Activated T-helper 1 cell treated with anti-CD3 and anti-CD28 coated beads, Interleukin-12 subunit alpha, Interleukin-12 subunit beta, Interleukin-2, Interleukin-4 antibody, amounts not matched to agents 30 ng/mL and 10 ng/mL and 1 ng/mL, durations not matched to agents 14 hours and 24 hours and 36 hours (primary cell): ENCODE results near the gene ATCAY. TPM values are rescaled to one million over a fixed set of nuclear protein-coding genes. Genes with fewer than 3 reads are reported as not detected.
"Not testable (repeated sequence)": the region's sequence is repeated elsewhere in the genome, so short reads cannot be mapped to it uniquely, and the experiment has no call there.

Experiments
- DNase-seq: peaks from one replicate; pipeline ENCODE4 v3.0.0; 2021; ENCODE audit warnings: low spot score
- H3K27ac Mint-ChIP-seq: one replicate; pipeline ENCODE4 v1.8.0; 2021; ENCODE audit warnings: mild to moderate bottlenecking, mixed read lengths
- H3K27me3 Mint-ChIP-seq: one replicate; pipeline ENCODE4 v1.8.0; 2022; ENCODE audit warnings: mild to moderate bottlenecking, moderate library complexity, mixed read lengths; ENCODE audit not compliant: insufficient read depth
- H3K36me3 Mint-ChIP-seq: one replicate; pipeline ENCODE4 v1.8.0; 2021; ENCODE audit warnings: low read depth, mixed read lengths
- H3K4me1 Mint-ChIP-seq: one replicate; pipeline ENCODE4 v1.8.0; 2021; ENCODE audit warnings: low read depth, mixed read lengths
- H3K4me3 Mint-ChIP-seq: one replicate; pipeline ENCODE4 v1.8.0; 2021; ENCODE audit warnings: mild to moderate bottlenecking, moderate library complexity, mixed read lengths
- H3K9me3 Mint-ChIP-seq: one replicate; pipeline ENCODE4 v1.8.0; 2021; ENCODE audit warnings: mixed read lengths
- intact Hi-C: fragments of 100-400 bp; cut with micrococcal nuclease; formaldehyde crosslinking; loops from one replicate; pipeline ENCODE4 v1.15.1; 2024
- total RNA-seq: library from RNA; stranded (reverse); gene quantifications from 2 replicates; pipeline ENCODE4 v1.2.3, GENCODE V29; 2022

The ATCAY gene
- total RNA-seq, 1 donor from 2014 or later, result not detected

- H3K9me3 Mint-ChIP-seq, H3K4me3 Mint-ChIP-seq, H3K27me3 Mint-ChIP-seq, intact Hi-C loops, DNase-seq, H3K27ac Mint-ChIP-seq: not testable (repeated sequence)
- H3K4me1 Mint-ChIP-seq, result peaks cover 25% of the 10 kb centered on the region
- peaks cover 13% of the 10 kb centered on the region for H3K36me3 Mint-ChIP-seq
Measured at GRCh38 chr19:3967983-3968382, 87.5 kb downstream of the ATCAY start.

GRCh38 chr19:3968556-3969434 is 88.3 kb downstream of the ATCAY start:
- H3K4me3 Mint-ChIP-seq, result peak overlapping the region; percentile 91

GRCh38 chr19:3969435-3970312 is 89.2 kb downstream of the ATCAY start:
- H3K36me3 Mint-ChIP-seq, result peaks cover 13% of the 10 kb centered on the region
- DNase-seq, result no peak
- peak overlapping the region; percentile 77 for H3K27ac Mint-ChIP-seq
- H3K9me3 Mint-ChIP-seq, result no peaks in the 10 kb centered on the region
- H3K27me3 Mint-ChIP-seq, result no peaks in the 10 kb centered on the region
- H3K4me3 Mint-ChIP-seq, result peak overlapping the region; percentile 91
- peaks cover 25% of the 10 kb centered on the region for H3K4me1 Mint-ChIP-seq
- intact Hi-C loops, result loop anchor here (5.0 kb wide), 2 partner anchors 207 to 342 kb away; partner anchors contain the start of genes APBA3, CACTIN and MRPL54

More at GRCh38 chr19:3968556-3969434, 88.3 kb downstream of the ATCAY start:
- no peaks in the 10 kb centered on the region for H3K27me3 Mint-ChIP-seq
- intact Hi-C loops, result no loop called here
- H3K27ac Mint-ChIP-seq, result no peak overlapping the region
- DNase-seq, result no peak
- peaks cover 25% of the 10 kb centered on the region for H3K4me1 Mint-ChIP-seq
- no peaks in the 10 kb centered on the region for H3K9me3 Mint-ChIP-seq
- peaks cover 13% of the 10 kb centered on the region for H3K36me3 Mint-ChIP-seq

- H3K4me1 Mint-ChIP-seq, result peaks cover 25% of the 10 kb centered on the region
- no peaks in the 10 kb centered on the region for H3K9me3 Mint-ChIP-seq
- H3K4me3 Mint-ChIP-seq, result peak overlapping the region; percentile 91
- H3K27ac Mint-ChIP-seq, result peak overlapping the region; percentile 77
- no peaks in the 10 kb centered on the region for H3K27me3 Mint-ChIP-seq
- intact Hi-C loops, result loop anchor here (5.0 kb wide), 2 partner anchors 208 to 343 kb away; partner anchors contain the start of genes APBA3, CACTIN and MRPL54
- H3K36me3 Mint-ChIP-seq, result peaks cover 11% of the 10 kb centered on the region
- DNase-seq, result no peak
Measured at GRCh38 chr19:3970313-3970807, 89.9 kb downstream of the ATCAY start.

GRCh38 chr19:3970808-3971598 is 90.5 kb downstream of the ATCAY start, which contains the start of gene DAPK3:
DAPK3 (minus strand) TSS chr19:3971099; CDS start chr19:3969735, 1,364 bp downstream.
- Mint-ChIP-seq H3K9me3 (no peaks in the 10 kb centered on the region), H3K4me3 (peak within 1 kb of the TSS; percentile 91), H3K36me3 (peaks cover 15% of the 10 kb centered on the region), H3K27ac (peak within 1 kb of the TSS; percentile 82), H3K4me1 (peaks cover 25% of the 10 kb centered on the region), H3K27me3 (no peaks in the 10 kb centered on the region)
- peak; percentile 93 for DNase-seq
- intact Hi-C loops, result loop anchor here (1.0 to 5.0 kb wide), 4 partner anchors 12 to 344 kb away; partner anchors contain the start of genes APBA3, CACTIN, MRPL54 and PIAS4

- peaks cover 30% of the 10 kb centered on the region for H3K36me3 Mint-ChIP-seq
- no peak overlapping the region for H3K4me3 Mint-ChIP-seq
- no peak overlapping the region for H3K27ac Mint-ChIP-seq
- intact Hi-C loops, result no loop called here
- H3K9me3 Mint-ChIP-seq, result no peaks in the 10 kb centered on the region
- DNase-seq, result no peak
- H3K27me3 Mint-ChIP-seq, result no peaks in the 10 kb centered on the region
- H3K4me1 Mint-ChIP-seq, result peaks cover 14% of the 10 kb centered on the region
Measured at GRCh38 chr19:3975144-3975543, 94.7 kb downstream of the ATCAY start.

GRCh38 chr19:3975637-3976087 is 95.2 kb downstream of the ATCAY start:
- H3K9me3 Mint-ChIP-seq, result no peaks in the 10 kb centered on the region
- no peaks in the 10 kb centered on the region for H3K27me3 Mint-ChIP-seq
- no peak overlapping the region for H3K4me3 Mint-ChIP-seq
- DNase-seq, result no peak
- H3K36me3 Mint-ChIP-seq, result peaks cover 30% of the 10 kb centered on the region
- intact Hi-C loops, result no loop called here
- peaks cover 9% of the 10 kb centered on the region for H3K4me1 Mint-ChIP-seq
- peak overlapping the region; percentile 44 for H3K27ac Mint-ChIP-seq

GRCh38 chr19:3976495-3977241 is 96.2 kb downstream of the ATCAY start:
- H3K27me3 Mint-ChIP-seq, result no peaks in the 10 kb centered on the region
- intact Hi-C loops, result no loop called here
- DNase-seq, result no peak
- no peak overlapping the region for H3K4me3 Mint-ChIP-seq
- peaks cover 33% of the 10 kb centered on the region for H3K36me3 Mint-ChIP-seq
- H3K27ac Mint-ChIP-seq, result no peak overlapping the region
- no peaks in the 10 kb centered on the region for H3K9me3 Mint-ChIP-seq
- peaks cover 5% of the 10 kb centered on the region for H3K4me1 Mint-ChIP-seq

Other genes starting within 250 kb of the ATCAY start
- 24.5 and 28.0 TPM in 2 replicates for gene PIP5K1C, start 180.2 kb upstream of the ATCAY start, total RNA-seq
- gene TJP3, start 172.3 kb upstream of the ATCAY start, total RNA-seq, result 0.08 TPM in 1 of 2 replicates, not detected in the other
- 45.4 and 48.9 TPM in 2 replicates for gene APBA3, start 119.0 kb upstream of the ATCAY start, total RNA-seq
- 88.2 and 94.7 TPM in 2 replicates for gene MRPL54, start 118.0 kb upstream of the ATCAY start, total RNA-seq
- not detected in 2 replicates for gene RAX2, start 108.5 kb upstream of the ATCAY start, total RNA-seq
- 21.5 and 24.3 TPM in 2 replicates for gene MATK, start 94.3 kb upstream of the ATCAY start, total RNA-seq
- 0.39 TPM in 1 of 2 replicates, not detected in the other for gene ZFR2, start 11.6 kb upstream of the ATCAY start, total RNA-seq
- gene NMRK2, start 52.4 kb downstream of the ATCAY start, total RNA-seq, result not detected in 2 replicates
- 47.2 and 47.3 TPM in 2 replicates for gene DAPK3, start 90.4 kb downstream of the ATCAY start, total RNA-seq
- 2,359 TPM in 2 replicates for gene EEF2, start 104.8 kb downstream of the ATCAY start, total RNA-seq
- 37.6 and 41.0 TPM in 2 replicates for gene PIAS4, start 127.1 kb downstream of the ATCAY start, total RNA-seq
- gene ZBTB7A, start 186.2 kb downstream of the ATCAY start, total RNA-seq, result 37.1 and 41.3 TPM in 2 replicates
- gene MAP2K2, start 243.4 kb downstream of the ATCAY start, total RNA-seq, result 131 and 135 TPM in 2 replicates